Esophagus muscularis mucosa (tissue), 4 donors: Measurements from ENCODE around the gene RDH11.

ENCODE experiments used
- CTCF ChIP-seq, 3 experiments: fragments of 200-600 bp in 2 of 3; fragments of 450-650 bp in 1 of 3; sonication (generic) in 2 of 3; IDR thresholded peaks; one replicate each; pipeline ENCODE4 v1.5.1; 2017 to 2019; ENCODE audit warnings: antibody characterized with exemption in 3 of 3, mild to moderate bottlenecking in 2 of 3, moderate library complexity in 1 of 3
- EP300 ChIP-seq: sonication (generic); formaldehyde crosslinking; IDR thresholded peaks from one replicate; pipeline ENCODE4 v1.6.1; 2017; ENCODE audit warnings: antibody characterized with exemption
- POLR2A ChIP-seq: fragments of 450-650 bp; IDR thresholded peaks from one replicate; pipeline ENCODE4 v1.6.1; 2017; ENCODE audit warnings: antibody characterized with exemption, moderate library complexity, mild to moderate bottlenecking, low read depth
- POLR2AphosphoS5 ChIP-seq, 2 donors: sonication (generic); formaldehyde crosslinking; IDR thresholded peaks; one replicate each; pipeline ENCODE4 v1.6.1; 2017; ENCODE audit warnings: antibody characterized with exemption in 2 of 2

GRCh38 chr14:67650694-67651093 is 44.9 kb downstream of the RDH11 start:
- no peak for TF ChIP-seq CTCF (IDR thresholded peaks at IDR 0.05)
- no peak for TF ChIP-seq POLR2A
- no peak for TF ChIP-seq POLR2AphosphoS5 (IDR thresholded peaks at IDR 0.05)
- no peak for TF ChIP-seq EP300
